RWPE1 (cell line): ENCODE data around the gene STRIP2.

ENCODE experiments used
- CTCF ChIA-PET: fragments of 350-600 bp; sonication (Branson Sonifier 250); formaldehyde crosslinking; extraction: SDS; loops from one replicate; lab custom pipeline; 2021; lab: Yijun Ruan, JAX
- POLR2A ChIA-PET: fragments of 400-600 bp; formaldehyde crosslinking; extraction: SDS; loops from one replicate; lab custom pipeline; 2020; ENCODE audit warnings: antibody characterized with exemption; ENCODE audit not compliant: low non-redundant PET; lab: Yijun Ruan, JAX
- DNase-seq: peaks from one replicate; pipeline ENCODE4 v3.0.0; 2012; ENCODE audit warnings: low spot score
- H3K27ac ChIP-seq: fragments of 450-650 bp; 2 replicates; pipeline ENCODE4 v1.5.1; 2017
- CTCF ChIP-seq: fragments of 450-650 bp; conservative IDR thresholded peaks from 2 replicates; pipeline ENCODE4 v1.5.1; 2017; ENCODE audit warnings: low read depth, mild to moderate bottlenecking

The STRIP2 gene

GRCh38 chr7:129417073-129417472 is 17.2 kb upstream of the STRIP2 start:
- CTCF ChIA-PET = no interaction called here

GRCh38 chr7:129421717-129422250 is 12.4 kb upstream of the STRIP2 start:
- CTCF ChIA-PET = no interaction called here
- DNase-seq = no peak
- no peak overlapping the region for H3K27ac ChIP-seq
- POLR2A ChIA-PET = no interaction called here
- no peak for TF ChIP-seq CTCF

More at GRCh38 chr7:129417073-129417472, 17.2 kb upstream of the STRIP2 start:
- POLR2A ChIA-PET = no interaction called here
- no peak for TF ChIP-seq CTCF
- no peak overlapping the region for H3K27ac ChIP-seq
- DNase-seq = no peak

- no peak for DNase-seq
- POLR2A ChIA-PET = no interaction called here
- no peak overlapping the region for H3K27ac ChIP-seq
- TF ChIP-seq CTCF = no peak
- CTCF ChIA-PET = no interaction called here
Observed at GRCh38 chr7:129422727-129423126, 11.5 kb upstream of the STRIP2 start.

- no peak for DNase-seq
- no peak for TF ChIP-seq CTCF
- ChIA-PET POLR2A (interaction anchor here (0.6 kb wide), 1 partner anchor 26 kb away, joined by 3 read pairs; no protein-coding TSS in a partner anchor), CTCF (interaction anchor here (0.6 kb wide), 1 partner anchor 10 kb away, joined by 3 read pairs; no protein-coding TSS in a partner anchor)
- no peak overlapping the region for H3K27ac ChIP-seq
Observed at GRCh38 chr7:129423700-129424410, 10.4 kb upstream of the STRIP2 start.

GRCh38 chr7:129426482-129426881 is 7.8 kb upstream of the STRIP2 start:
- CTCF ChIA-PET = no interaction called here
- no peak overlapping the region for H3K27ac ChIP-seq
- POLR2A ChIA-PET = no interaction called here
- TF ChIP-seq CTCF = no peak
- DNase-seq = no peak

- POLR2A ChIA-PET = no interaction called here
- CTCF ChIA-PET = no interaction called here
- no peak for TF ChIP-seq CTCF
- no peak for DNase-seq
- no peak overlapping the region for H3K27ac ChIP-seq
Observed at GRCh38 chr7:129427526-129428045, 6.6 kb upstream of the STRIP2 start.
